DLD1 (cell line): ENCODE results near the gene ARHGEF37.
"Not testable (repeated sequence)": the region's sequence is repeated elsewhere in the genome, so short reads cannot be mapped to it uniquely, and the experiment has no call there.

Source experiments
- in situ Hi-C: cut with HindIII; loops from 2 replicates; pipeline ENCODE4 v1.10.0; 2017; ENCODE audit warnings: low sequenced_read_pairs

Gene ARHGEF37

DNA sequence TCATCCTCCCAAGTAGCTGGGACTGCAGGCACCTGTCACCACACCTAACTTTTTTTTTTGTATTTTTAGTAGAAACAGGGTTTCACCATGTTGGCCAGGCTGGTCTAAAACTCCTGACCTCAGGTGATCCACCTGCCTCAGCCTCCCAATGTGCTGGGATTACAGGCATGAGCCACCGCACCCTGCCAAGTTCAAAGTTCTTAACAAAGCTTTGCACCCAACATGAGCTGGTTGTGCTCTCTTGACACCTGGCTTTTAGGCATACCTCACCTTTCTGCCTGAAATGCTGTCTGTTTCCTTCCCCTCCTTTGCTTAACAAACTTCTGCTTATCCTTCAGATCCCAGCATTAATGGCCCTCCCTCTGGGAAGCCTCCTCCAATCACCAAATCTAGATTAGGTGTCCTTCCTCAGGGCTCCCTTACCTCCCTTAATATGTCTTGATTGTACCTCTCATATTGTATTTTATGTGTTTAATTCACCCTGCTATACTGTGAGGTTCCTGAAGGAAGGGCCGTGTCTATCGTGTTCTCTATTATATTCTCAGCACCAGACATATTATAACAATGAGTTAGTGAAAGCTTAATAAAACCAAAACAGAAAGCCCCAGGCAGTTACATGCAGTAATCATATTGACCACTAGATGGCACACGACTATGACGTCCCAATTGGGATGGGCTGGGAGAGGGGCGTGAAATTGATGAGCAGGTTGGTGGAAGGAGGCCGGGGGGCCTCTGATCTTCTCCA is 86.0 kb downstream of the ARHGEF37 start:
- in situ Hi-C loops, result no loop called here

DNA sequence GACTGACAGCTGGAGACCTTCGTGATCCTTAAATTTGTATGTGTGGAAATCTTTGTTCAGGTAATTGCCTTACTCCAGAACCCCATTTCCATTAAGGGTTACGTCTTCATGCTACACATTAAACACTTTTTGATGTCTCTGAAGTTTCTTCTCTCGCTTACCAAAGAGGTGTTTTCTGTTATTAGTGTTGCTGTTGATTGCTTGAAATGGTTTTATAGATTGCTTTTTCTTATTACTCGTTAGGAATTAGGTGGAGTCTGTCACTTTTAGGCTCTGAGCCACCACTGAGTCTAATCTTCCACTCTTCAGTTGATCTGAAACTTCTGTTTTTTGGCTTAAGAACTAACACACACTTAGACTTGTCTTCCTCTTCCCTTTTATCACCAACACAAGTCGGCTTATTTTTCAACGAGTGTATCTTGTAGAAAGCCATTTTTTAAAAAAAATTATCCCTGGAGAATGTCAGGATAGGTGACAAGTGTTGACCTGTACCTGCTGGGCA is 86.6 kb downstream of the ARHGEF37 start:
- in situ Hi-C loops, result no loop called here

DNA sequence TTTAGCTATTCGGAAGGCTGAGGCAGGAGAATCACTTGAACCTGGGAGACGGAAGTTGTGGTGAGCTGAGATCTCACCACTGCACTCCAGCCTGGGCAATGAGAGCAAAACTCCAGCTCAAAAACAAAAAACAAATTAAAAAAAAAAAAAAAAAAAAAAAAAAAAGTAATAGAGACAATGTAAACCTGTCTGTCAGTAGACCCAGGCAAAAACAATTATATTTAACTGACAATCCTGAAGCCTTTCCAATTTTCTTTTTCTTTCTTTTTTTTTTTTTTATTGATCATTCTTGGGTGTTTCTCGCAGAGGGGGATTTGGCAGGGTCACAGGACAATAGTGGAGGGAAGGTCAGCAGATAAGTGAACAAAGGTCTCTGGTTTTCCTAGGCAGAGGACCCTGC is 88.0 kb downstream of the ARHGEF37 start:
- in situ Hi-C loops, result not testable (repeated sequence)

DNA sequence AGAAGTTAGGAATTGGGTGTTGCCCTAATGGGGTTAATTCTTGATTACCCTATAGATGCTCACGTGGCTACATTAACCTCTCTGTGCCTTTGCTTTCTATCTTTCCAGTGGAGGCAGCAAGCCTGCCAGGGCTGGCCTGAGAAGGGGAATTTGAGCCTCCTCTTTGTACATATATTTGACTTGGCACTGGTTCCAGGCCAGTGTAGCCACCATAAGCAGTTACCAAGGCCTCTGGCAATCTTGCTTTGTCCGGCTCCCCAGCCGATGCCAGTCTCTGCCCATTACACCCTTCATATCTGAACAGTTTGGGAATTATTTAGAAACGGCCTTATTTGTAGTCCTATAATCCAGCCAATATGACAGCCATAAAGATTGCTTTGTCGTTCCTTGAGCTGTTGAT is 90.2 kb downstream of the ARHGEF37 start:
- in situ Hi-C loops, result no loop called here

- in situ Hi-C loops, result no loop called here
These were observed 91.6 kb downstream of the ARHGEF37 start for GRCh38 chr5:149672701-149673476.

- in situ Hi-C loops, result no loop called here
These were observed 93.4 kb downstream of the ARHGEF37 start for GRCh38 chr5:149674686-149675085.

GRCh38 chr5:149675610-149676201 is 94.4 kb downstream of the ARHGEF37 start:
- in situ Hi-C loops, result no loop called here

DNA sequence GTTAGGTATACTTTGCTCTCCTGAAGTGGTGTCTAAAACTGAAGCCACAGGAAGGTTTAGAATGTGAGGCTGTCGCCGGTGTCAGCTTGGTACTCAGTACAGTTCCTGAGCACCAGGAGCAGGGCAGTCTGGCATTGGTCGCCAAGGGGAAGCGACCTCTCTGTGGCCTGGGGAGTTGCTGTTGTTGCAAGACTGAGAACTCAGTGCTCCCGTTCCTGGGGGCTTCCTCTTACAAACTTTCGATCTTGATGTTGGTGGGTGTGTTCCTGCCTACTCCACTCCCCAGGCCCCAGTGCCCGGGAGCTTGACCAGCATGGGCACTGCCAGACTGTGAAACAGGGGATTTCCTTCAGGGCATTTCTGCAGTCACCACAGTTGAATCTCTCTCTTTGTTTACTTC is 96.4 kb downstream of the ARHGEF37 start:
- in situ Hi-C loops, result no loop called here

- in situ Hi-C loops, result no loop called here
These were observed 98.8 kb downstream of the ARHGEF37 start for GRCh38 chr5:149679876-149680809.

DNA sequence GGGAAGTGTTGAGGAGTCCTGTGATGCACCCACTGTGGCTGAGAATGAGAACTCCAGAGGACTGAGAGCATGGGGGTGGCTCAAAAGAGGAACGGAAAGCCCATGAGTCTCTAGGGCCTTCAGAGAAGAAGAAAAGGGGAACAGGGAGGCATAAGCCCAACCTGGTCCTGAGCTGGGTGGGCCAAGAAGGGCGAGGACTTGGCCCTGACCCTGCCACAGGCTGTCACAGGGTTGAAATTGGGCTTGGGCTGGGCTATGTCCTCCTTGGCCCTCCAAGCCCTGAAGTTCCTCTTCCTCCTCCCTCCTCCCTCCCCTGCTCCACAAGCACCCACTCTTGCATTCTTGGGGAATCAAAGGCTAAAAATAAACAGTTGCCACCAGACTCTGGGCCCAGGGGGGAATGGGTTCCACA is 99.5 kb downstream of the ARHGEF37 start:
- in situ Hi-C loops, result no loop called here

DNA sequence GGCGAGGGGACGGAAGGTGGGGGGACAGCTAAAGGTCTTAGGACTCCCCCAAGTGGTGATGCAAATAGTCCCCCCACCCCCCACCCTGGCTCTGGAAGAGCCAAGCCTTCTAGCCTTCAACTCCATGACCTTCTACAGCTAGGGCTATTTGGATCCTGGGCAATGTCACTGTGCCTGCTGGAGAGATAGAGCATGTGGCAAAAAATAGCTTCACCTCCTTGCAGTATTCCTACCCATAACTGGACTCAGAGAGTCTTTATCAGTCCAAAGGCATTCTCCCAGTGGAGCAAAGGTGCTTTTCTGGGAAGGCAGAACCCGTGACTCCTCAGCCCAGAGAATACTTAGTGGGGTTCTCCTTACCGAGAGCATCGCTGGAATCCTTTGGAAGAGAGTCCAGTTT is 100.0 kb downstream of the ARHGEF37 start:
- in situ Hi-C loops, result no loop called here

DNA sequence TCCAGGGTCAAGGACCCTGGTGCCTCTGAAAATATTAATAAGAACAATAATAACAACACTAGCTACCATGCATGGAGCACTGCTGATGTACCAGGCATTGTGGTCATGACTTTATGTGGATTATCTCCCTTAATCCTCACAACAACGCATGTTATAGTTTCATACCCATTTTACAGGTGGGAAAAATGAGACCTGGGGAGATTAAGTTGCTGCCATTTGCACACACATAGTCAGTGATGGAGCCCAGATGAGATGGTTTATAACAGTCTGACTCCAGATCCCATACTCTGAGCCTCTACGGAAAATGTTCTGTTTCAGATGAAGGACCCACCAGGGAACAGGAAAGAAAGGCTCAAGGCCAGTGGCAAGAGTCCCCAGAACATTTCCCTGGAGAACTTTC is 100.6 kb downstream of the ARHGEF37 start:
- in situ Hi-C loops, result no loop called here

DNA sequence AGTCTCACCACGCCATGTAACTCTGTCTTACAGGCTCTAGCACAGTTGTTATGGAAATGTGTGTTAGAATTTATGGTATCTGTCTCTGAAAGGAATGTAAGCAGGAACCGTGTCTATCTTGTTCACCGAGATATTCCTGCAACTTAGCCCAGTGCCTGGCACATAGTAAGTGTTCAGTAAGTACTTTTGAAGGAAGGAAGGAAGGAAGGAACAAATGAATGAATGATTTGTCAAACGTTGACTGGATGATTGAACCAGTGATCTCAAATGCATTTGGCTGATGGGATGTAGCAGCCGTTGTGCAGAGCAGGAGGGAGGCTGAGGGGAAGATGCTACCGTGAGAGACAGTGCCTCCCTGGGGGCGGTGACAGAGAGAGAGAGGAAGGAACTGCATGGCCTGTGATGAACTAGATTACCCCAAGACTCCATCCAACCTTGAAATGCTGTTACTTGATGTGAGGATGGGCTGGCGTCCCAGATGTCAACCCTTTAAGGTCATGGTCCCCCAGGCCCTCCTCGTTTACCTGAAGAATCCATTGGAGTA is 101.3 kb downstream of the ARHGEF37 start:
- in situ Hi-C loops, result no loop called here

- in situ Hi-C loops, result no loop called here
These were observed 102.7 kb downstream of the ARHGEF37 start for GRCh38 chr5:149683964-149684363.

GRCh38 chr5:149684371-149684770 is 103.1 kb downstream of the ARHGEF37 start:
- in situ Hi-C loops, result no loop called here
